ENCODE results near the gene PCSK2. TPM values are rescaled to one million over a fixed set of nuclear protein-coding genes. Genes with fewer than 3 reads are reported as not detected.

Gene PCSK2
- total and polyA plus RNA-seq, 2 donors (not counting 3 experiments of a cell fraction or from before 2014, with no cell fraction given): not detected

DNA sequence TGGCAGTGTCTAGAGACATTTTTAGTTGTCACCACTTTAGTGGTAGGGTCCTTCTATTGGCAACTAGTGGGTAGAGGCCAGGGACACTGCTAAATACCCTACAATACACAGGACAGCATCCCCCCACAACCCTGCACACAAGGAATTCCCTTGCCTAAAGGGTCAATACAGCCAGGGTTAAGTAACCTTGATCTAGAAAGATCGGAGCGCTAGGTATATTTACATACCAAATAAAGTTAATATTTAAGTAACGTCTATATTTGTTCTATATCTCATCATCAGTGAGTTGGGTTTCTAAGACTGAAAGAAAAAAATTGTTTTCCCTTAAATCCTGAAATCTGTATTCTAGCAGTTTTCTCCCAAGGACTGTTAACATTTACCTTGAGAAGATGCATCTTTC is 288.2 kb downstream of the PCSK2 start:
- CTCF ChIA-PET: interaction anchor here (1.2 kb wide), 1 partner anchor 424 kb away, joined by 3 read pairs; no protein-coding TSS in a partner anchor
- BruUV-seq (replicated peaks): no TSS peak
- intact Hi-C loops (cut with micrococcal nuclease): no loop called here

More for the DNA sequence above, 288.2 kb downstream of the PCSK2 start:
- H3K79me2 ChIP-seq (ENCODE audit: control insufficient read depth, insufficient read depth, low read length): no peaks in the 10 kb centered on the region
- H3K4me3 ChIP-seq (replicated peaks in 1 of 3; ENCODE audit: insufficient read depth in 1 of 3, low read depth in 1 of 3, low read length in 3 of 3): no peak overlapping the region
- H3K4me2 ChIP-seq (ENCODE audit: insufficient read depth, low read length): no peak overlapping the region
- H2AFZ ChIP-seq (ENCODE audit: low read depth, low read length): no peak overlapping the region
- no peaks in the 10 kb centered on the region for H3K9me1 ChIP-seq (replicated peaks; ENCODE audit: control insufficient read depth, extremely low read depth, insufficient read depth, low read length)
- H3K36me3 ChIP-seq (ENCODE audit: control insufficient read depth in 2 of 2, extremely low read depth in 1 of 2, insufficient read depth in 2 of 2, low read length in 2 of 2): no peaks in the 10 kb centered on the region
- no peaks in the 10 kb centered on the region for H3K9me3 ChIP-seq (replicated peaks; ENCODE audit: control insufficient read depth, insufficient read depth, low read length)
- DNase-seq (ENCODE audit: low read depth, low spot score) (no peak), FAIRE-seq (no peak)
- no peak overlapping the region for H3K27ac ChIP-seq (ENCODE audit: insufficient read depth, low read depth, low read length)
- TF ChIP-seq MYC (IDR thresholded peaks at IDR 0.05; ENCODE audit: low read depth, low read length) (no peak), EZH2 (IDR thresholded peaks at IDR 0.05; ENCODE audit: borderline replicate concordance, low read depth, low read length, severe bottlenecking) (no peak), JUN (IDR thresholded peaks at IDR 0.05; ENCODE audit: borderline replicate concordance, insufficient read depth, insufficient read length, low read depth) (no peak), FOS (IDR thresholded peaks at IDR 0.05; ENCODE audit: borderline replicate concordance, insufficient read depth, low read length) (no peak)
- TF ChIP-seq, protein P1, sequence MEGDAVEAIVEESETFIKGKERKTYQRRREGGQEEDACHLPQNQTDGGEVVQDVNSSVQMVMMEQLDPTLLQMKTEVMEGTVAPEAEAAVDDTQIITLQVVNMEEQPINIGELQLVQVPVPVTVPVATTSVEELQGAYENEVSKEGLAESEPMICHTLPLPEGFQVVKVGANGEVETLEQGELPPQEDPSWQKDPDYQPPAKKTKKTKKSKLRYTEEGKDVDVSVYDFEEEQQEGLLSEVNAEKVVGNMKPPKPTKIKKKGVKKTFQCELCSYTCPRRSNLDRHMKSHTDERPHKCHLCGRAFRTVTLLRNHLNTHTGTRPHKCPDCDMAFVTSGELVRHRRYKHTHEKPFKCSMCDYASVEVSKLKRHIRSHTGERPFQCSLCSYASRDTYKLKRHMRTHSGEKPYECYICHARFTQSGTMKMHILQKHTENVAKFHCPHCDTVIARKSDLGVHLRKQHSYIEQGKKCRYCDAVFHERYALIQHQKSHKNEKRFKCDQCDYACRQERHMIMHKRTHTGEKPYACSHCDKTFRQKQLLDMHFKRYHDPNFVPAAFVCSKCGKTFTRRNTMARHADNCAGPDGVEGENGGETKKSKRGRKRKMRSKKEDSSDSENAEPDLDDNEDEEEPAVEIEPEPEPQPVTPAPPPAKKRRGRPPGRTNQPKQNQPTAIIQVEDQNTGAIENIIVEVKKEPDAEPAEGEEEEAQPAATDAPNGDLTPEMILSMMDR (IDR thresholded peaks at IDR 0.05; ENCODE audit: extremely low read depth in 1 of 2, insufficient read depth in 1 of 2, low read depth in 1 of 2, low read length in 2 of 2): no peak
- TF ChIP-seq, protein P2, sequence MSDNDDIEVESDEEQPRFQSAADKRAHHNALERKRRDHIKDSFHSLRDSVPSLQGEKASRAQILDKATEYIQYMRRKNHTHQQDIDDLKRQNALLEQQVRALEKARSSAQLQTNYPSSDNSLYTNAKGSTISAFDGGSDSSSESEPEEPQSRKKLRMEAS (IDR thresholded peaks at IDR 0.05; ENCODE audit: insufficient read depth, insufficient read length): no peak
- H3K4me1 ChIP-seq (ENCODE audit: control insufficient read depth, extremely low read depth, insufficient read depth, low read length): peaks cover 7% of the 10 kb centered on the region
- no peaks in the 10 kb centered on the region for H3K27me3 ChIP-seq (ENCODE audit: control insufficient read depth in 2 of 2, insufficient read depth in 2 of 2, low read length in 2 of 2)
- POLR2A ChIA-PET: no interaction called here
- no peak overlapping the region for H3K9ac ChIP-seq (replicated peaks; ENCODE audit: extremely low read depth, insufficient read depth, low read length)
- dilution Hi-C loops (cut with MboI; ENCODE audit: extremely low pct_ligation_motif_present, low sequenced_read_pairs): no loop called here
- no peaks in the 10 kb centered on the region for H4K20me1 ChIP-seq (replicated peaks; ENCODE audit: control insufficient read depth, extremely low read depth, insufficient read depth, low read length)

Measured in endothelial cell of umbilical vein (primary cell).